Mesendoderm (in vitro differentiated cells): ENCODE results near the gene LARP4B.
A peak's percentile ranks its signal among the peaks of the same experiment; 100 is the strongest.

ENCODE experiments used
- DNase-seq: peaks from one replicate; pipeline ENCODE4 v3.0.0; 2013
- H2AK5ac ChIP-seq: 2 replicates; pipeline ENCODE4 v1.6.1; 2013; ENCODE audit warnings: low read length, inconsistent platforms
- H2BK120ac ChIP-seq: 2 replicates; pipeline ENCODE4 v1.6.1; 2013; ENCODE audit warnings: low read depth, mild to moderate bottlenecking, low read length, moderate library complexity, mixed read lengths
- H2BK15ac ChIP-seq: replicated peaks from 2 replicates; pipeline ENCODE4 v1.6.1; 2013; ENCODE audit warnings: low read depth, mild to moderate bottlenecking, moderate library complexity
- H2BK5ac ChIP-seq: 2 replicates; pipeline ENCODE4 v1.6.1; 2013; ENCODE audit warnings: low read length, inconsistent platforms
- H3K18ac ChIP-seq: 2 replicates; pipeline ENCODE4 v1.6.1; 2013; ENCODE audit warnings: mild to moderate bottlenecking, low read length, mixed read lengths
- H3K23ac ChIP-seq: one replicate; pipeline ENCODE4 v1.6.1; 2013; ENCODE audit warnings: low read length
- H3K27ac ChIP-seq: 2 replicates; pipeline ENCODE4 v1.5.1; 2013; ENCODE audit warnings: low read depth, mild to moderate bottlenecking, inconsistent platforms, low read length, moderate library complexity
- H3K27me3 ChIP-seq: 2 replicates; pipeline ENCODE4 v1.6.1; 2013; ENCODE audit warnings: low read length, control low read depth, mild to moderate bottlenecking, inconsistent platforms; ENCODE audit not compliant: insufficient read depth, poor library complexity
- H3K36me3 ChIP-seq: 2 replicates; pipeline ENCODE4 v1.6.1; 2013; ENCODE audit warnings: low read length, inconsistent platforms; ENCODE audit not compliant: control insufficient read depth, insufficient read depth
- H3K4ac ChIP-seq: one replicate; pipeline ENCODE4 v1.6.1; 2013; ENCODE audit warnings: low read depth, mild to moderate bottlenecking, low read length, moderate library complexity
- H3K4me1 ChIP-seq: 2 replicates; pipeline ENCODE4 v1.6.1; 2013; ENCODE audit warnings: low read depth, low read length, inconsistent platforms; ENCODE audit not compliant: control insufficient read depth
- H3K4me2 ChIP-seq: 2 replicates; pipeline ENCODE4 v1.6.1; 2013; ENCODE audit warnings: low read length
- H3K4me3 ChIP-seq: 2 replicates; pipeline ENCODE4 v1.5.1; 2013; ENCODE audit warnings: mild to moderate bottlenecking, low read length
- H3K56ac ChIP-seq: one replicate; pipeline ENCODE4 v1.6.1; 2013; ENCODE audit warnings: low read length
- H3K79me1 ChIP-seq: 2 replicates; pipeline ENCODE4 v1.6.1; 2013; ENCODE audit warnings: low read length, inconsistent platforms
- H3K79me2 ChIP-seq: 2 replicates; pipeline ENCODE4 v1.6.1; 2013; ENCODE audit warnings: mild to moderate bottlenecking, low read length; ENCODE audit not compliant: control insufficient read depth, insufficient read depth
- H3K9ac ChIP-seq: 2 replicates; pipeline ENCODE4 v1.6.1; 2013; ENCODE audit warnings: low read length, inconsistent platforms
- H4K5ac ChIP-seq: one replicate; pipeline ENCODE4 v1.6.1; 2013; ENCODE audit warnings: low read length
- H4K8ac ChIP-seq: one replicate; pipeline ENCODE4 v1.6.1; 2013; ENCODE audit warnings: low read depth, mild to moderate bottlenecking, control low read depth, low read length, moderate library complexity
- WGBS: extraction: QIAGEN DNeasy Blood & Tissue Kit; methylation state at CpG from one replicate; pipeline ENCODE4 v1.1.7; 2013; ENCODE audit warnings: low lambda C conversion rate, missing lambda C conversion rate; ENCODE audit not compliant: insufficient coverage; ENCODE audit errors: extremely low coverage; 5-methylcytosine and 5-hydroxymethylcytosine counted together

The LARP4B gene

GRCh38 chr10:969473-970150, 38.1 kb upstream of the LARP4B start:
- H3K56ac ChIP-seq = no peak overlapping the region
- H3K9ac ChIP-seq = no peak overlapping the region
- no peak overlapping the region for H3K4me3 ChIP-seq
- no peak overlapping the region for H3K4me2 ChIP-seq
- H3K79me1 ChIP-seq = no peaks in the 10 kb centered on the region
- H3K36me3 ChIP-seq = no peaks in the 10 kb centered on the region
- H3K23ac ChIP-seq = no peak overlapping the region
- H3K4ac ChIP-seq = no peak overlapping the region
- peak; percentile 53 for DNase-seq
- no peak overlapping the region for H2BK5ac ChIP-seq
- H2AK5ac ChIP-seq = no peak overlapping the region
- no peaks in the 10 kb centered on the region for H3K27me3 ChIP-seq
- no peak overlapping the region for H2BK15ac ChIP-seq
- no peak overlapping the region for H4K8ac ChIP-seq
- H3K18ac ChIP-seq = no peak overlapping the region
- WGBS = no CpG with 5 or more reads among the region's 15 CpGs
- H3K27ac ChIP-seq = no peak overlapping the region
- H4K5ac ChIP-seq = no peak overlapping the region
- peaks cover 2% of the 10 kb centered on the region for H3K4me1 ChIP-seq
- no peak overlapping the region for H2BK120ac ChIP-seq
- H3K79me2 ChIP-seq = no peaks in the 10 kb centered on the region

- Histone ChIP-seq H2BK15ac (no peak overlapping the region), H2AK5ac (no peak overlapping the region), H3K9ac (no peak overlapping the region), H3K27me3 (no peaks in the 10 kb centered on the region), H3K79me1 (no peaks in the 10 kb centered on the region), H3K56ac (no peak overlapping the region), H3K36me3 (no peaks in the 10 kb centered on the region), H3K18ac (no peak overlapping the region), H3K27ac (no peak overlapping the region), H2BK120ac (no peak overlapping the region), H2BK5ac (no peak overlapping the region), H3K79me2 (no peaks in the 10 kb centered on the region), H4K8ac (no peak overlapping the region), H3K23ac (peak overlapping the region; percentile 57), H3K4me1 (no peaks in the 10 kb centered on the region), H4K5ac (no peak overlapping the region), H3K4me3 (no peak overlapping the region), H3K4me2 (no peak overlapping the region), H3K4ac (no peak overlapping the region)
- WGBS = no CpG with 5 or more reads among the region's 17 CpGs
- no peak for DNase-seq
Measured at GRCh38 chr10:968546-969199, 37.2 kb upstream of the LARP4B start.

- no peak overlapping the region for H2AK5ac ChIP-seq
- no peak for DNase-seq
- WGBS = no CpG with 5 or more reads among the region's 20 CpGs
- H3K79me2 ChIP-seq = no peaks in the 10 kb centered on the region
- H2BK15ac ChIP-seq = no peak overlapping the region
- H3K4me3 ChIP-seq = no peak overlapping the region
- H3K27ac ChIP-seq = no peak overlapping the region
- no peak overlapping the region for H3K4me2 ChIP-seq
- H3K23ac ChIP-seq = no peak overlapping the region
- H3K56ac ChIP-seq = no peak overlapping the region
- H4K8ac ChIP-seq = no peak overlapping the region
- no peak overlapping the region for H4K5ac ChIP-seq
- no peak overlapping the region for H3K9ac ChIP-seq
- no peaks in the 10 kb centered on the region for H3K36me3 ChIP-seq
- no peak overlapping the region for H2BK5ac ChIP-seq
- H3K79me1 ChIP-seq = no peaks in the 10 kb centered on the region
- no peaks in the 10 kb centered on the region for H3K4me1 ChIP-seq
- H2BK120ac ChIP-seq = no peak overlapping the region
- H3K4ac ChIP-seq = no peak overlapping the region
- H3K27me3 ChIP-seq = no peaks in the 10 kb centered on the region
- no peak overlapping the region for H3K18ac ChIP-seq
Measured at GRCh38 chr10:966466-967235, 35.1 kb upstream of the LARP4B start.

DNA sequence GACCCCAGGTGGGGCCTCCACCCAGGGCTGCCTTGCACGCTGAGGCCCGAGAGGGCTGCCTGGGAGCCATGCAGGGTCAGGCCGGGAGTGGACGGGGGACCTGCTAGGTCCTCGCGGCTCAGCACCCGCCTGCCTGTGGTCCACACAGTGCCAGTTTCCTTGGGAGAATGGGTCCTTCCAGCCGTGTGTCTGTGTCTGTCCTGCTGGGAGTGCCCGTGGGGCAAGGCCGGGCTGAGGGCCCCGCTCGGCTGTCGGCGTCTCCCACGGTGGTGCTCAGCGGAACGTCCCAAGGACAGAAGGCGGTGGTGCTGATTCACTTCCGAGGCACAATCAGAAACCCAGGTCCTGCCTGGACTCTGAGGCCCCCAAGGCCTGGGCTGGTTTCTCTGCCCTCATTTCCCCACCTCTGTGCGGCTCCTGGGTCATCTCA, 33.5 kb upstream of the LARP4B start:
- Histone ChIP-seq H4K8ac (no peak overlapping the region), H3K27me3 (no peaks in the 10 kb centered on the region), H3K9ac (no peak overlapping the region), H3K79me1 (no peaks in the 10 kb centered on the region), H3K4me3 (no peak overlapping the region), H3K36me3 (no peaks in the 10 kb centered on the region), H3K18ac (no peak overlapping the region), H3K4ac (no peak overlapping the region), H3K27ac (no peak overlapping the region), H2BK120ac (no peak overlapping the region), H3K4me1 (no peaks in the 10 kb centered on the region), H4K5ac (no peak overlapping the region), H2BK5ac (no peak overlapping the region), H3K4me2 (no peak overlapping the region), H3K56ac (no peak overlapping the region), H3K23ac (no peak overlapping the region), H3K79me2 (no peaks in the 10 kb centered on the region), H2BK15ac (no peak overlapping the region), H2AK5ac (no peak overlapping the region)
- DNase-seq = no peak
- WGBS = no CpG with 5 or more reads among the region's 20 CpGs

DNA sequence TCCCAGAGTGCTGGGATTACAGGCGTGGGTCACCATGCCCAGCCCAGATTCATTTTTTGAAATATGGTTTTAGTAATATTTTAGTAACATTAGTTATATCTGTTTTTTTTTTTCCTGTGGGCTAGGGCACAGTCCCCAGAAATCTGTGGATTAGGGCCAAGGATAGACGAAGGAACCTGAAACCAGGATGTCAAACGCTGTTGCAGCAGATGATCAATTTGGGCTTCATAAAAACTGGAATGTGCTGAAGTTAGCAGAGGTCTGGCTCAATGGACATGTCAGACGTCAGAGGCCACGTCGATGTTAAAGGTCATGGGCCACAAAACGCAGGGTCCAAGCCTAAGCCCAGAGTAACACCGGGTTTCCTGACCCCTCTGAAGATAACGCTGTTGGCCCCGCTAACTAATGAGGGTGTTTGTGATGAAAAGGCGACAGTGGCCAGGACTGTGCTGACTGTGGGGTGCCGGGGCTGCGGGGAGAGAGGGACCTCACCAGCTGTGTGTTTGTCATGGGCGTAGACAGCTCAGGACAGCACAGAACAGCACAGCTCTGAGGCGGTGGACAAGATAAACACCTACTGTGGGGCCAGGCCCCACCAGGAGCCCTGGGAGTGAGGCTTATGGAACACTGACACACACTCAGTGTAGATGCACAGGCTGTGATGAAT, 32.9 kb upstream of the LARP4B start:
- H2BK120ac ChIP-seq = no peak overlapping the region
- no peak overlapping the region for H2AK5ac ChIP-seq
- H4K5ac ChIP-seq = no peak overlapping the region
- no peak overlapping the region for H3K4me2 ChIP-seq
- no peak overlapping the region for H3K4ac ChIP-seq
- no peaks in the 10 kb centered on the region for H3K27me3 ChIP-seq
- H3K18ac ChIP-seq = no peak overlapping the region
- no peak overlapping the region for H3K23ac ChIP-seq
- no peak overlapping the region for H3K9ac ChIP-seq
- no peak overlapping the region for H3K27ac ChIP-seq
- no peaks in the 10 kb centered on the region for H3K4me1 ChIP-seq
- H2BK15ac ChIP-seq = no peak overlapping the region
- H2BK5ac ChIP-seq = no peak overlapping the region
- no peak overlapping the region for H4K8ac ChIP-seq
- no peak overlapping the region for H3K56ac ChIP-seq
- no peaks in the 10 kb centered on the region for H3K79me1 ChIP-seq
- DNase-seq = no peak
- H3K36me3 ChIP-seq = no peaks in the 10 kb centered on the region
- no peak overlapping the region for H3K4me3 ChIP-seq
- WGBS = no CpG with 5 or more reads among the region's 15 CpGs
- H3K79me2 ChIP-seq = no peaks in the 10 kb centered on the region
